ENCODE data around the gene BTBD9. TPM values are rescaled to one million over a fixed set of nuclear protein-coding genes. Genes with fewer than 3 reads are reported as not detected.

BTBD9 gene
- total RNA-seq, 1 donor from 2014 or later = 10.3 TPM

- no peak overlapping the region for H3K27ac ChIP-seq (ENCODE audit: low read depth, low read length)
- H3K79me2 ChIP-seq (ENCODE audit: insufficient read depth, low read length) = no peaks in the 10 kb centered on the region
- Mint-ChIP-seq H3K9me3 (ENCODE audit: unreplicated experiment) (no peaks in the 10 kb centered on the region), H3K27ac (ENCODE audit: unreplicated experiment) (no peak overlapping the region), H3K4me1 (ENCODE audit: low read depth, unreplicated experiment) (peaks cover 6% of the 10 kb centered on the region), H3K4me3 (ENCODE audit: unreplicated experiment) (no peak overlapping the region), H3K36me3 (ENCODE audit: low read depth, unreplicated experiment) (no peaks in the 10 kb centered on the region), H3K27me3 (ENCODE audit: low read depth, unreplicated experiment) (no peaks in the 10 kb centered on the region)
- no peak for DNase-seq (ENCODE audit: low read depth)
- TF ChIP-seq EZH2 (IDR thresholded peaks at IDR 0.05; ENCODE audit: insufficient read depth, low read length) (no peak), CTCF (IDR thresholded peaks at IDR 0.05; ENCODE audit: insufficient read depth, low read depth, low read length) (no peak)
- H2AFZ ChIP-seq (ENCODE audit: low read depth, low read length) = no peak overlapping the region
- H3K9me3 ChIP-seq (ENCODE audit: insufficient read depth, low read depth, low read length) = no peaks in the 10 kb centered on the region
- no peak overlapping the region for H3K4me2 ChIP-seq (ENCODE audit: low read length)
- H3K4me1 ChIP-seq (ENCODE audit: insufficient read depth, low read length) = no peaks in the 10 kb centered on the region
- FAIRE-seq = no peak
- H3K4me3 ChIP-seq (ENCODE audit: insufficient read depth, low read depth, low read length) = no peak overlapping the region
- H3K27me3 ChIP-seq (ENCODE audit: insufficient read depth, low read length) = no peaks in the 10 kb centered on the region
- H3K36me3 ChIP-seq (ENCODE audit: insufficient read depth, low read length) = no peaks in the 10 kb centered on the region
- peaks cover 2% of the 10 kb centered on the region for H4K20me1 ChIP-seq (ENCODE audit: insufficient read depth, low read length)
- no peak overlapping the region for H3K9ac ChIP-seq (ENCODE audit: low read length)
Observed at GRCh38 chr6:38495518-38495917, 144.2 kb downstream of the BTBD9 start.

DNA sequence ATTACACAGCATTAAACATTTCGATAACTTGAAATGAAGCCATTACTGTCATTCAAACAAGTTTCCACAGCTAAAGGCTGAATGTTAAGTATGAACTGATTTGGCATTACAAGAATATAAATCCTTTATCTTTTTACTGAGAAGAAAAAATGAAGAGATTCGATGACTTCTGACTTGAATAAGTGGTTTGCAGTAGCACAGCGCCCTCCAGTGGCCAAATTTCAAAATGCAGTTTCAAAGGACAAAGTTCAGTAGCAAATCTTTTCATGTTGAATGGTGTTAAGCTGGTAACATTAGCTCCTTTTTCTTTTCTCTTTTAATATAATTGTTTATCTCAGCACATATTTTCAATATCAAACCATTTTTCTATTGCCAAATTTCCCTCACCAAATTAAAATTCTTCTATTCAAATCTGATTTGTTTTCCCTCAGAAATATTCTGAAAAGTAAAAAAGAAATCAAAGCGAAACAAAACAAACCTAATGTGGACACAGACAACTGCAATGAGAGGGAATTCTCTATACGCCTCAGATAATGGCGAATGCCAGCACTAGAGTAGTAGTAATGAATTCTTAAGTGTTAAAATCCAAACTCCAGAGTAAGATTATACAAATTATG is 145.7 kb downstream of the BTBD9 start:
- Histone ChIP-seq H4K20me1 (ENCODE audit: insufficient read depth, low read length) (no peaks in the 10 kb centered on the region), H3K4me2 (ENCODE audit: low read length) (no peak overlapping the region), H3K79me2 (ENCODE audit: insufficient read depth, low read length) (no peaks in the 10 kb centered on the region), H3K9me3 (ENCODE audit: insufficient read depth, low read depth, low read length) (no peaks in the 10 kb centered on the region), H3K27me3 (ENCODE audit: insufficient read depth, low read length) (no peaks in the 10 kb centered on the region), H3K36me3 (ENCODE audit: insufficient read depth, low read length) (no peaks in the 10 kb centered on the region), H3K4me1 (ENCODE audit: insufficient read depth, low read length) (no peaks in the 10 kb centered on the region), H3K9ac (ENCODE audit: low read length) (no peak overlapping the region), H3K27ac (ENCODE audit: low read depth, low read length) (no peak overlapping the region), H3K4me3 (ENCODE audit: insufficient read depth, low read depth, low read length) (no peak overlapping the region), H2AFZ (ENCODE audit: low read depth, low read length) (no peak overlapping the region)
- peaks cover 7% of the 10 kb centered on the region for H3K4me1 Mint-ChIP-seq (ENCODE audit: low read depth, unreplicated experiment)
- no peaks in the 10 kb centered on the region for H3K27me3 Mint-ChIP-seq (ENCODE audit: low read depth, unreplicated experiment)
- no peak for TF ChIP-seq EZH2 (IDR thresholded peaks at IDR 0.05; ENCODE audit: insufficient read depth, low read length)
- TF ChIP-seq CTCF (IDR thresholded peaks at IDR 0.05; ENCODE audit: insufficient read depth, low read depth, low read length) = peak; percentile 92
- H3K4me3 Mint-ChIP-seq (ENCODE audit: unreplicated experiment) = no peak overlapping the region
- no peak overlapping the region for H3K27ac Mint-ChIP-seq (ENCODE audit: unreplicated experiment)
- FAIRE-seq (no peak), DNase-seq (ENCODE audit: low read depth) (peak; percentile 32)
- no peaks in the 10 kb centered on the region for H3K36me3 Mint-ChIP-seq (ENCODE audit: low read depth, unreplicated experiment)
- no peaks in the 10 kb centered on the region for H3K9me3 Mint-ChIP-seq (ENCODE audit: unreplicated experiment)

GRCh38 chr6:38492031-38492430 is 147.7 kb downstream of the BTBD9 start:
- Mint-ChIP-seq H3K27me3 (ENCODE audit: low read depth, unreplicated experiment) (no peaks in the 10 kb centered on the region), H3K4me3 (ENCODE audit: unreplicated experiment) (no peak overlapping the region), H3K4me1 (ENCODE audit: low read depth, unreplicated experiment) (peaks cover 3% of the 10 kb centered on the region), H3K36me3 (ENCODE audit: low read depth, unreplicated experiment) (peaks cover 2% of the 10 kb centered on the region), H3K27ac (ENCODE audit: unreplicated experiment) (no peak overlapping the region), H3K9me3 (ENCODE audit: unreplicated experiment) (no peaks in the 10 kb centered on the region)
- no peak overlapping the region for H3K9ac ChIP-seq (ENCODE audit: low read length)
- no peak for DNase-seq (ENCODE audit: low read depth)
- no peak overlapping the region for H3K4me2 ChIP-seq (ENCODE audit: low read length)
- H3K27ac ChIP-seq (ENCODE audit: low read depth, low read length) = no peak overlapping the region
- no peaks in the 10 kb centered on the region for H3K27me3 ChIP-seq (ENCODE audit: insufficient read depth, low read length)
- H3K9me3 ChIP-seq (ENCODE audit: insufficient read depth, low read depth, low read length) = no peaks in the 10 kb centered on the region
- H3K79me2 ChIP-seq (ENCODE audit: insufficient read depth, low read length) = no peaks in the 10 kb centered on the region
- no peak for FAIRE-seq
- no peak for TF ChIP-seq CTCF (IDR thresholded peaks at IDR 0.05; ENCODE audit: insufficient read depth, low read depth, low read length)
- no peak for TF ChIP-seq EZH2 (IDR thresholded peaks at IDR 0.05; ENCODE audit: insufficient read depth, low read length)
- H2AFZ ChIP-seq (ENCODE audit: low read depth, low read length) = no peak overlapping the region
- no peaks in the 10 kb centered on the region for H4K20me1 ChIP-seq (ENCODE audit: insufficient read depth, low read length)
- no peaks in the 10 kb centered on the region for H3K36me3 ChIP-seq (ENCODE audit: insufficient read depth, low read length)
- H3K4me3 ChIP-seq (ENCODE audit: insufficient read depth, low read depth, low read length) = no peak overlapping the region
- H3K4me1 ChIP-seq (ENCODE audit: insufficient read depth, low read length) = no peaks in the 10 kb centered on the region
